Measurements from ENCODE around the gene STRADB. TPM values are rescaled to one million over a fixed set of nuclear protein-coding genes. Genes with fewer than 3 reads are reported as not detected.

Gene STRADB
- total RNA-seq, 1 donor from 2014 or later: 42.2 TPM

GRCh38 chr2:201460532-201460931 lies 9.0 kb downstream of the STRADB start:
- TF ChIP-seq CTCF (conservative IDR thresholded peaks at IDR 0.05): no peak
- no peak overlapping the region for H3K4me3 Mint-ChIP-seq
- H3K36me3 Mint-ChIP-seq (ENCODE audit: low read depth): peaks cover 34% of the 10 kb centered on the region
- peaks cover 6% of the 10 kb centered on the region for H3K9me3 Mint-ChIP-seq
- no peaks in the 10 kb centered on the region for H3K4me1 Mint-ChIP-seq
- no peaks in the 10 kb centered on the region for H3K27me3 Mint-ChIP-seq (ENCODE audit: low read depth)
- no peak for DNase-seq (ENCODE audit: low read depth, low spot score)
- H3K27ac Mint-ChIP-seq (ENCODE audit: unreplicated experiment): no peak overlapping the region

GRCh38 chr2:201464547-201464946 lies 13.0 kb downstream of the STRADB start:
- Mint-ChIP-seq H3K27ac (ENCODE audit: unreplicated experiment) (no peak overlapping the region), H3K4me3 (no peak overlapping the region), H3K9me3 (peaks cover 6% of the 10 kb centered on the region), H3K36me3 (ENCODE audit: low read depth) (peaks cover 34% of the 10 kb centered on the region), H3K4me1 (no peaks in the 10 kb centered on the region), H3K27me3 (ENCODE audit: low read depth) (no peaks in the 10 kb centered on the region)
- no peak for DNase-seq (ENCODE audit: low read depth, low spot score)
- TF ChIP-seq CTCF (conservative IDR thresholded peaks at IDR 0.05): no peak

GRCh38 chr2:201465524-201465971 lies 14.0 kb downstream of the STRADB start:
- Mint-ChIP-seq H3K4me3 (no peak overlapping the region), H3K4me1 (peaks cover 2% of the 10 kb centered on the region), H3K36me3 (ENCODE audit: low read depth) (peaks cover 30% of the 10 kb centered on the region), H3K27ac (ENCODE audit: unreplicated experiment) (no peak overlapping the region), H3K27me3 (ENCODE audit: low read depth) (no peaks in the 10 kb centered on the region), H3K9me3 (peaks cover 4% of the 10 kb centered on the region)
- DNase-seq (ENCODE audit: low read depth, low spot score): no peak
- TF ChIP-seq CTCF (conservative IDR thresholded peaks at IDR 0.05): no peak

- Mint-ChIP-seq H3K4me3 (no peak overlapping the region), H3K4me1 (peaks cover 8% of the 10 kb centered on the region), H3K27me3 (ENCODE audit: low read depth) (no peaks in the 10 kb centered on the region), H3K27ac (ENCODE audit: unreplicated experiment) (no peak overlapping the region), H3K36me3 (ENCODE audit: low read depth) (peaks cover 28% of the 10 kb centered on the region), H3K9me3 (peaks cover 3% of the 10 kb centered on the region)
- DNase-seq (ENCODE audit: low read depth, low spot score): no peak
- TF ChIP-seq CTCF (conservative IDR thresholded peaks at IDR 0.05): no peak
These were observed 14.6 kb downstream of the STRADB start for GRCh38 chr2:201466050-201466675.

- no peak for DNase-seq (ENCODE audit: low read depth, low spot score)
- peaks cover 8% of the 10 kb centered on the region for H3K4me1 Mint-ChIP-seq
- H3K27me3 Mint-ChIP-seq (ENCODE audit: low read depth): no peaks in the 10 kb centered on the region
- TF ChIP-seq CTCF (conservative IDR thresholded peaks at IDR 0.05): no peak
- H3K36me3 Mint-ChIP-seq (ENCODE audit: low read depth): peaks cover 16% of the 10 kb centered on the region
- no peak overlapping the region for H3K27ac Mint-ChIP-seq (ENCODE audit: unreplicated experiment)
- no peak overlapping the region for H3K4me3 Mint-ChIP-seq
- no peaks in the 10 kb centered on the region for H3K9me3 Mint-ChIP-seq
These were observed 16.1 kb downstream of the STRADB start for GRCh38 chr2:201467666-201468065.

Data from neural crest cell (in vitro differentiated cells).